HG02884 (cell line): ENCODE measurements around the gene GABBR2.

Source experiments
- ATAC-seq: cut with Tn5 transposase; IDR thresholded peaks from one replicate; pipeline ENCODE4 v1.9.1; 2021; ENCODE audit warnings: mild to moderate bottlenecking, moderate library complexity; ENCODE audit not compliant: unreplicated experiment

Gene GABBR2

GRCh38 chr9:98412101-98412842, 296.5 kb downstream of the GABBR2 start:
- ATAC-seq: no peak

GRCh38 chr9:98410185-98410697, 298.5 kb downstream of the GABBR2 start:
- ATAC-seq: no peak

GRCh38 chr9:98409719-98410118, 299.0 kb downstream of the GABBR2 start:
- ATAC-seq: no peak

DNA sequence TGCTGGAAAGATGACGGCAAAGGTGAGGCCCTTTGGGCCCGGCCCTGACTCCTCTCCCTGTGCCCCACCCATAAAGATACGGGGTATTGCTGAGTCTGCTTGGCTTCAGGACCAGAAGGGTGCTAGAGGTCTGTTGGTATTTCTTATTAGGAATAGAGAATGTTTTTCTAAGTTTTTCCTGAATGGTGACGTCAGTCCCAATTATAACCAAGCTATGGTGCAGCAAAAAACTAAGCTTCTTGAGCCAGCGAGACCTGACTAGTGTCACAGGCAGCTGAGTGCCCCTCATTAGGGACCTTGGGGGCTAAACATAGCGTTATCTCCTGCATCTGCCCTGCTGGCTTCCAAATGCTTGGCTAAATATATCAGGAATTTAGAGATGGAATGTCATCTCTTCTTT, 302.3 kb downstream of the GABBR2 start:
- ATAC-seq: no peak

DNA sequence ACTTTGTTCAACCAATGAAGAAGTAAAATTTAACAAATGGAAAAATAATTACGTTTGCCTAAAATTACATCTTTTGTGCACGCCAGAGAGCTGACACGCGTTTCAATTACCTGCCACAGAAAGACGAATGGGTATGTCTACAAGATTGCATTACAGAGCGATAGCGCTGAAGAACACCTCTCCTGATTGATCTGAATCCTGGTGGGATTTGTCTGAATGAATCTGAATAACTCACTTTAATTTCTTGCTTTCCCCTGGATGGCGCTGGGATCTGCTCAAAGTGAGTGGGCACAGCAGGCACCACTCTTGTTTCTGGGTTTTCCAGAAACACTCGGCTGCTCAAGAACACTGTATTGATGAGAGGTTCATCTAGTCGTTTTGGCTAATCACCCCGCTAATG, 304.5 kb downstream of the GABBR2 start:
- no peak for ATAC-seq

DNA sequence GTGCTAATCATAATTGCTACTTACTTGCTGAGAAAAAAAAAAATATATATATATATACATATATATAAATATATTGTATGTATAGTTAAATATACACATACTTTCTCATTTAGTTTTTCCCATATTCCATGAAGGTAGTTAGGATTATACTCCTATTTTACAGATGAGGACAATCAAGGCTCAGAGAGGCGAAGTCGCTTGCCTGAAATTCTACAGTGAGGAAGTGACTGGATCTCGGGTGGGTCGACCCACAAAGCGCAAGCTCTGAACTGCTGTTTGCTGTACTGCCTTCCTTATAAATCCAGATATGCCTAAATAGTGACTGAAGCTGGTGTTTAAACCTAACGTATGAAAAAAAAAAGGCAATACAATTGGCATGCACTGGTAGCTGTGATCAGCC, 305.0 kb downstream of the GABBR2 start:
- ATAC-seq: no peak

DNA sequence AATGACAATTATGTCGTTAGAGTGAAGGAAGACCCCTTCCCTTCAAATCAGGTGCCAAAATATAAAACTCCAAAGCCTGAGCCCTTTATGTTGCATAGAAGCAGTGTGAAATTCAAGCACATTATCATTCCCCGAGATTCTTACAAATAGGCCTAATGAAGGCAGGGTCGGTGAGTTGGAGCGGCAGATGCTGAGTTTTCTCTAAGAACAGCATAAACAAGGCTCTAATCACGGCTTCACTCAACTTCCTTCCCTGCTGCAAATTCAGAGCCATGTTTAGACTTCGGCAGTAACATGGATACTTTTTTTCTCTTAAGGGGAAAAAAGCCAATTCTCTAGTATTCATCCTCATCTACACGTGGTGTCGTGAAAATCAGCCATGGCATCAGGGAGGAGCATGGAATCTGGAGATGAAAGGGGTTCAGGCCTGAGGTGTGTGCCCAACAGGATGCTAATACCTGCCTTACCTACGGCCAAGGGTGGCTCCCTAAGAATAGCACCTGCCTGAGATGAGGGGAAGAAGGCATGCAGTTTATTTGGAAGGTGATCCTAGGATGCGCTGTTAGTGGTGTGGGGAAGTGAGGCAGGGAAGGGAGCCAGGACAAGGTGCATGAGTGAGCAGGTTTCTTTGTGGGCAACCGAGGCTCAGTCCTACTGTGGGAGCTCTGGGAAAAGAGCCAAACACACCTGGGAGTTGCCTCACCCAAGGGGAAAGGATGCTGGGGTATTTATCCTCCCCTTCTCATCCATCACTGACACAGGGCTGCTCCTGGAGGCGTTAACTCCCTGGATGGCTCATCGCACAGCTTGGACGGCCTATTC, 306.5 kb downstream of the GABBR2 start:
- ATAC-seq: no peak

- ATAC-seq: no peak
Measured at GRCh38 chr9:98401140-98402018, 307.4 kb downstream of the GABBR2 start.

DNA sequence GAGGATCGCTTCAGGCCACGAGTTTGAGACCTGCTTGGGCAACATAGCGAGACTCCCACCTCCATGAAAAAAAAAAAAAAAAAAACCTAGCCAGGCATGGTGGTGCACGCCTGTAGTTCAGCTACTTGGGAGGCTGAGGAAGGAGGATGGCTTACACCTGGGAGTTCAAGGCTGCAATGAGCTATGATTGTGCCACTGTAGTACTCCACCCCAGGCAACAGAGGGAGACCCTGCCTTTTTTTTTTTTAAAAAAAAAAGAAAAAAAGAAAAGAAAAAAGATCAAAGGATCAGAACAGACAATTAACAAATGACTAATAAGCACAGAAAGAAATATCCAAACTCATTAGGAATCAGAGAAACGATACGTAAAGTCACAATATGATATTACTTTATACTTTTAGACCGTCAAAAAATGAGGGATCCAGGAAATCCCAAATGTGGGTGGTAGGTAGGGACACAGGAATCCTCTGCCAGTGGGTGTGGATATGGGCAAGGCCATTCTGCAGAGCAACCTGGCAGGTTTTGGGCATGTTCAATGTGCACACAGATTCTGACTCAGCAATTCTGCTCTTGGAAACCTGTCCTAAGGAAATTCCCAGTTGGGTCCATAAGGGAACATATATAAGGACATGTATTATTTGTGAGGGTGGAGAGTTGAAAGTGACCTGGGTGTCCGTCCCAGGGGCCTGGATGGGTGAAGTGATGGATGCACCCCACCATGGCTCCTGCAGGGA, 308.6 kb downstream of the GABBR2 start:
- ATAC-seq: no peak

GRCh38 chr9:98396656-98397055, 312.1 kb downstream of the GABBR2 start:
- ATAC-seq: no peak

- no peak for ATAC-seq
Measured at GRCh38 chr9:98396236-98396635, 312.5 kb downstream of the GABBR2 start.

GRCh38 chr9:98391867-98392266, 316.9 kb downstream of the GABBR2 start:
- ATAC-seq: no peak

DNA sequence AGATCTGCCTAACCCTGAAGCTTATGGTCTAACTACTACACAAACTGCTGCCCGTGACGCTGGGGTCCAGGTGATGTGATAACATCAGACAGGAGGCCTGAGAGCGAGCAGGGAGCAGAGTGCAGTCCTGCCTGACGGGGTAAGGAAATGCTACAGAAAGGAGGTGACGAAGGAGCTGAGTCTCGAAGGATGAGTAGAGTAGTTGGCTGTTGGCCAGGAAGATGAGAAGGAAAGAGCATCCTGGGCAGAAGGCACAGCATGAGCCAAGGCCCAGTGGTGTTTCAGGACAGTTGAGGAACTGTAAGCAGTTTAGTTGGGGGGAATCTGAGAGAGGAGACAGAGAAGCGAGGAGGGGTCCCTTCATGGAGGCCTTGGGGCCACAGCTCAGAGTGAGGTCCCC, 317.3 kb downstream of the GABBR2 start:
- ATAC-seq: no peak

- no peak for ATAC-seq
Measured at GRCh38 chr9:98385751-98386150, 323.0 kb downstream of the GABBR2 start.

DNA sequence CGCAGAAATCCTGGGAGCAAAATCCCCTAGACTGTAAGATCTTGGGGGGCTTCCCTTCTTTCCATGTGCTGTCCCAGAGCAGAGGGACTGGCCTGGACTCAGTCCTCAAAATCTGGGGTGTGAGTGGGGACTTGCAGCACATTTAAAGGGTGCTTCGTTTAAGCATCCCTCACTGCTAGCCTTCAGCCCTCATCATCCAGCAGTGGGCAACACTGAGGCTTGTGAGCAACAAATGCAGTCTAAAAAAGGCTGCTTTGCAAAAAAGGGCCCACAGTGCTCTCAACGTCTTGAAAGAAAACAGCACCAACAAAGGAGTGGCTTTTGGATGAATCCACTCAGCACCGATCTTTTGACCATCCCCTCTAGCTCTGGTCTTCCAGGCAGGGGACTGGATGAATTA, 325.0 kb downstream of the GABBR2 start:
- ATAC-seq: no peak

DNA sequence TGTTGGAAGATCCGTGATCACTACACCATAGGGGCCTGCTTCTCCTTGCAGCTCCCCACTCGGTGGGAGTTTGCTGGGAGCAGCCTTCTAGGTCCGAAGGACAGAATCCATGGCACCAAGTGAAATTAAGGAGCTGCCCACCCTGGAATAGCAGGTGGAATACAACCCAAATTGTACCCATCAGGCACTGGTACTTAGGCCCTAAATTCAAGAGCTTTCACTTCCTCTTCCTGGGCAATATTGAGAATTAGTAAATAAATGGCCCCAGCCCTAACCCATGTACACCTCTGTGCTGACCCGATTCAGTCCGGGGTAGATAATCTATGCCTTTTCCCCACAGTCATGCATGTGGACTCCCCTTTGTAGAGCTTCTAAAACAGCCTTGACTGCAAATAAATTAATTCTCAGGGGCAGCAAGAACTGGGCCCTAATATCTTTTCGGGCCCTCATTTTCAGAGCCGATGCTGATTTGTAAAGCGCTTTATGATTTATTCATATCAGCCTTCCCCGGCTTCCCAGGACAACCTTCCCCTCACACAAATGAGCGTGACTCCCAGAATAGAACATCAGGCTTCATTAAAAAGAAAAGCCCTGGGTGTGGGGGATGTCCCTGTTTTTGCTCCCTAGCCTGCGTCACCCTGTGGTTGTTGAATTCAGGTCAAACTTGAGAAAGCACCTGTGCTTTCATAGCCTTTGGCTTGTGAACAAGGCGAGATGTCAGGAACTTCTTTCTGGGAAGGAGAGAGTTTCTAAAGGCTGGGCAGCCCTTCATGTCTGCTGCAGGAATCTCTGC, 327.2 kb downstream of the GABBR2 start:
- no peak for ATAC-seq

GRCh38 chr9:98380065-98380681, 328.6 kb downstream of the GABBR2 start:
- no peak for ATAC-seq

DNA sequence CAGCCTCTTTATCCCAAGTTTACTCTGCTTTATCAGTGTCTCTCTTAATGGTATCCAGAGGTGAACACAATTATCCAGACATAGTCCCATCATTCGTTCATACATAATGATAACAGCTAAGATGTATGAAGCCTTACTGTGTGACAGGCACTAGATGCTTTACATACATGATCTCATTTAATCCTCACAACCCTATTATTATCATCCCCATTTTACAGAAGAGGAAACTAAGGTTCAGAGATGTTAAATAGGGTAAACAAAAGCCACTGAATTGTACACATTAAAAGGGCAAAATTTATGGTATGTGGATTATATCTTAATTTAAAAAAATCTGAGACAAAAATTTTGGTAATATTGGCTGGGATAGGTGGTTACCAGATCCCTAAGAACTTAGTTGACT, 329.2 kb downstream of the GABBR2 start:
- no peak for ATAC-seq

DNA sequence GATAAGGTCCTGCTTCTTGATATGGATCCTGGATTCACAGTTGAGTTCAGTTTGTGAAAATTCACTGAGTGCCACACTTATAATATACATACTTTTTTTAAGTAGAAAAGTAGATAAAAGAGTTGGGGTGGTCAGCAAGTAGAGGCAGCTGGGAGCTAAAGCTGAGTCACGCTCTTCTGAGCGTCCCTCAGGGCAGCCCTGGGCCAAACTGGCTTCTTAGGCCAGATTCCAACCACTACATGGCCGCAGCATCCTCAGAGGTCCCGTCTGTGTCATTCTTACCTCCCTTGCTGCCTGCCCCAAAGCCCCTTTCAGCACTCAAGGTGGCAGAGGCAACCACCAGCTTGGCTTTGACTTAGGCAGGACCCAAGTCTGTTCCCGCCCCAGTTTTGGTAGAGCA, 329.9 kb downstream of the GABBR2 start:
- no peak for ATAC-seq
